ENCODE results near the gene HNRNPF.
A peak's percentile ranks its signal among the peaks of the same experiment; 100 is the strongest.

The HNRNPF gene

GRCh38 chr10:43411536-43411935, 2.5 kb upstream of the HNRNPF start:
- H3K9me2 ChIP-seq (replicated peaks; ENCODE audit: control insufficient read depth, low read length), result no peaks in the 10 kb centered on the region
- H3F3A ChIP-seq (ENCODE audit: control insufficient read depth, insufficient read depth), result peaks cover 19% of the 10 kb centered on the region
- H3K79me2 ChIP-seq (ENCODE audit: control insufficient read depth, low read length), result peaks cover 37% of the 10 kb centered on the region
- no peak for TF ChIP-seq CTCF (IDR thresholded peaks at IDR 0.05; ENCODE audit: low read depth, low read length, poor library complexity, severe bottlenecking)
- TF ChIP-seq EZH2phosphoT487 (IDR thresholded peaks at IDR 0.05; ENCODE audit: borderline replicate concordance, low read length), result no peak
- H3K27me3 ChIP-seq (ENCODE audit: control insufficient read depth, low read length), result no peaks in the 10 kb centered on the region
- H3K9me3 ChIP-seq (ENCODE audit: control insufficient read depth, insufficient read depth, low read length), result no peaks in the 10 kb centered on the region
- H3K4me1 ChIP-seq (ENCODE audit: control insufficient read depth, low read length), result peaks cover 10% of the 10 kb centered on the region
- no peak overlapping the region for H3K4me3 ChIP-seq (ENCODE audit: low read length)
- H3K27ac ChIP-seq (ENCODE audit: low read depth, low read length), result no peak overlapping the region
- H3K36me3 ChIP-seq (ENCODE audit: control insufficient read depth, low read length), result peaks cover 22% of the 10 kb centered on the region
- H4K20me1 ChIP-seq (ENCODE audit: control insufficient read depth, insufficient read depth, low read depth, low read length), result no peaks in the 10 kb centered on the region
- H3K4me2 ChIP-seq (ENCODE audit: low read length), result no peak overlapping the region

DNA sequence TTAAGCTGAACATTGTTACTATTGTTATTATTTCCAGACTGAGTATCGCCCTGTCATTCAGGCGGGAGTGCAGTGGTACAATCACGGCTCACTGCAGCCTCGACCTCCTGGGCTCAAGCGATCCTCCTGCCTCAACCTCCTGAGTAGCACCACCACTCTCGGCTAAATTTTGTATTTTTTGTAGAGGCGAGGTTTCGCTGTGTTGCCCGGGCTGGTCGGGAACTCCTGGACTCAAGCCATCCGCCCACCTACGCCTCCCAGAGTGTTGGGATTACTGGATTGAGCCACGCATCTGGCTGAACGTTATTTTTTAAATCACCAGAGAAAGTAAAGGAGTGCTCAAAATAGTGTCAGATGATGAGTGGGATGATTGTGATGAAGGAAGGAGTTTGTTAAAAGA, 1.4 kb upstream of the HNRNPF start:
- peaks cover 49% of the 10 kb centered on the region for H3K79me2 ChIP-seq (ENCODE audit: control insufficient read depth, low read length)
- peaks cover 28% of the 10 kb centered on the region for H3F3A ChIP-seq (ENCODE audit: control insufficient read depth, insufficient read depth)
- H3K9me2 ChIP-seq (replicated peaks; ENCODE audit: control insufficient read depth, low read length), result no peaks in the 10 kb centered on the region
- H3K9me3 ChIP-seq (ENCODE audit: control insufficient read depth, insufficient read depth, low read length), result no peaks in the 10 kb centered on the region
- peaks cover 34% of the 10 kb centered on the region for H3K36me3 ChIP-seq (ENCODE audit: control insufficient read depth, low read length)
- no peaks in the 10 kb centered on the region for H3K27me3 ChIP-seq (ENCODE audit: control insufficient read depth, low read length)
- no peak for TF ChIP-seq CTCF (IDR thresholded peaks at IDR 0.05; ENCODE audit: low read depth, low read length, poor library complexity, severe bottlenecking)
- TF ChIP-seq EZH2phosphoT487 (IDR thresholded peaks at IDR 0.05; ENCODE audit: borderline replicate concordance, low read length), result no peak
- peaks cover 6% of the 10 kb centered on the region; the same call in 1 of the 2 replicates for H4K20me1 ChIP-seq (ENCODE audit: control insufficient read depth, insufficient read depth, low read depth, low read length)
- H3K4me1 ChIP-seq (ENCODE audit: control insufficient read depth, low read length), result peaks cover 14% of the 10 kb centered on the region
- H3K4me3 ChIP-seq (ENCODE audit: low read length), result peak overlapping the region; percentile 85
- peak overlapping the region; percentile 88 for H3K4me2 ChIP-seq (ENCODE audit: low read length)
- peak overlapping the region; percentile 95 for H3K27ac ChIP-seq (ENCODE audit: low read depth, low read length)

DNA sequence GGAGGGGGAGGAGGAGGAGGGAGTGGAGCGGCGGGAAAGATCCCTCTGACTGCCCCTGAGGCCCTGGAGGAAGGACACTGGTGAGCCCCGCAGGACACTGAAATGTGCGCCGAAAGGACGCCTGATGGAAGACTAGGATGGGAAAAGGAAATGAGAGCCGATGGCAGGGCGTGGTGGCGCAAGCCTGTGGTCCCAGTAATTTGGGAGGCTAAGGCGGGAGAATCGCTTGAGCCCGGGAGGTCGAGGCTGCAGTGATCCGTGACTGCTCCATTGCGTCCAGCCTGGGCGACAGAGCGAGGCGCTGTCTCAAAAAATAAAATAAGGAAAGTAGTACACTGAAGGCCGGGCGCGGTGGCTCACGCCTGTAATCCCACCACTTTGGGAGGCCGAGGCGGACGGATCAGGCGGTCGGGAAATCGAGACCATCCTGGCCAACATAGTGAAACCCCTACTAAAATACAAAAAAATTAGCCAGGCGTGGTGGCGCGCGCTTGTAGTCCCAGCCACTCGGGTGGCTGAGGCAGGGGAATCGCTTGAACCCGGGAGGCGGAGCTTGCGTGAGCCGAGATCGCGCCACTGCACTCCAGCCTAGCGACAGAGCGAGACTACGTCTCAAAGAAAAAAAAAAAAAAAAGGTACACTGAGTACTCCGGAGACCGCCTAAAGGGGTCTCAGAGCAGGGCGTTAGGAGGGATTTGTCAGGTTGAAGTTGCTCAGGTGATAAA, 561 bp upstream of the HNRNPF start:
- peak overlapping the region; percentile 95 for H3K27ac ChIP-seq (ENCODE audit: low read depth, low read length)
- H3K79me2 ChIP-seq (ENCODE audit: control insufficient read depth, low read length), result peaks cover 57% of the 10 kb centered on the region
- H3K4me3 ChIP-seq (ENCODE audit: low read length), result peak overlapping the region; percentile 85

More for the DNA sequence above, 561 bp upstream of the HNRNPF start:
- Histone ChIP-seq H3K9me2 (replicated peaks; ENCODE audit: control insufficient read depth, low read length) (no peaks in the 10 kb centered on the region), H3K9me3 (ENCODE audit: control insufficient read depth, insufficient read depth, low read length) (no peaks in the 10 kb centered on the region), H3K4me2 (ENCODE audit: low read length) (peak overlapping the region; percentile 88), H3F3A (ENCODE audit: control insufficient read depth, insufficient read depth) (peaks cover 31% of the 10 kb centered on the region), H3K4me1 (ENCODE audit: control insufficient read depth, low read length) (peaks cover 21% of the 10 kb centered on the region), H4K20me1 (ENCODE audit: control insufficient read depth, insufficient read depth, low read depth, low read length) (peaks cover 9% of the 10 kb centered on the region; the same call in 1 of the 2 replicates), H3K36me3 (ENCODE audit: control insufficient read depth, low read length) (peaks cover 42% of the 10 kb centered on the region), H3K27me3 (ENCODE audit: control insufficient read depth, low read length) (no peaks in the 10 kb centered on the region)
- no peak for TF ChIP-seq EZH2phosphoT487 (IDR thresholded peaks at IDR 0.05; ENCODE audit: borderline replicate concordance, low read length)
- no peak for TF ChIP-seq CTCF (IDR thresholded peaks at IDR 0.05; ENCODE audit: low read depth, low read length, poor library complexity, severe bottlenecking)

Measured in DOHH2 (cell line).